HG03097 (cell line): ENCODE data around the gene C1QTNF6.

Source experiments
- ATAC-seq: cut with Tn5 transposase; IDR thresholded peaks from one replicate; pipeline ENCODE4 v1.9.1; 2021; ENCODE audit not compliant: unreplicated experiment, low FRiP score

The C1QTNF6 gene

DNA sequence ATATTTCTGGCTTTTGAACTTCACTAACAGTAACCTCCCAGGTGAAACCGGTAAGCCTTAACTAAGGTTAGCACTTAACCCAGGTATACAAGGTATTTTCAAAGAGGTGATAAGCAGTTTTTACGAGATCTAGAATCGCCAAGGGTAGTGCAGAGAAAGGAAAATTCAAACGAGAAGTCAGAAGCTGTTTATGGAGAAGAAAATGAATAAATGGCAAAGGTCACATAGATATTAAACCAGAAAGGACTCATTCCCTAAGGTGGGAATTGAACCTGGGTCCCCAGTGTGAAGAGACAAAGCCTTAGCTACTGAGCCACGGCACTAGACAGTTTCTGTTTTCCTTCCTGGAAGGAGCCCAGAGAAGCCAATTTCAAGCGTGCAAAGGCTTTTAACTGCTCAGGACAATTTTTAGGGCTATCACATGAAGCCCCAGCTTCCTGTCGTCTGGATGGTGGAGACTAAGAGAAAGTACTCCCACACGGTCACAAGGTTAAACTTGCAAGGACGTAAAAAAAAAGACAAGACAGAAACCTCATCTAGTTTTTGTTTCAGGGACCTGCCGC is 5.7 kb upstream of the C1QTNF6 start:
- ATAC-seq, result no peak

GRCh38 chr22:37192741-37193140 is 4.7 kb upstream of the C1QTNF6 start:
- no peak for ATAC-seq

DNA sequence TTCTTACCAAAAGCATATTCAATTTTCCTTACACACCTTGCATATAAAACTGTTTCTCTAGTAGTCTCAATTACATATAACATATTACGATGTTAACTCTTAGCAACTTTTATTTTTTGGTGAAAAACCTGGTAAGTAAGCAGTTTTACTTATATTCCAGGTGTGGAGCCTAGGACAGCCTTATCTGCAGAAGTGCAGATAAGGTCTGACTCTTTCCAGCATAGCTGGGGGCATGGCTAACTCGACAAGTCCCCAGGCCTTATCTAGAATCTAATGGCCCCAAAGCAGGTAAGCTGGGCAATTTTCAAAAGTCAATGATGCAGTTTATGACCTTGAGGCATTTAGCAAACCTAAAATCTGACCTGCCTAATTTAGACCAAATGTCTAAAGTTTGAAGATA is 4.2 kb upstream of the C1QTNF6 start:
- ATAC-seq, result no peak

DNA sequence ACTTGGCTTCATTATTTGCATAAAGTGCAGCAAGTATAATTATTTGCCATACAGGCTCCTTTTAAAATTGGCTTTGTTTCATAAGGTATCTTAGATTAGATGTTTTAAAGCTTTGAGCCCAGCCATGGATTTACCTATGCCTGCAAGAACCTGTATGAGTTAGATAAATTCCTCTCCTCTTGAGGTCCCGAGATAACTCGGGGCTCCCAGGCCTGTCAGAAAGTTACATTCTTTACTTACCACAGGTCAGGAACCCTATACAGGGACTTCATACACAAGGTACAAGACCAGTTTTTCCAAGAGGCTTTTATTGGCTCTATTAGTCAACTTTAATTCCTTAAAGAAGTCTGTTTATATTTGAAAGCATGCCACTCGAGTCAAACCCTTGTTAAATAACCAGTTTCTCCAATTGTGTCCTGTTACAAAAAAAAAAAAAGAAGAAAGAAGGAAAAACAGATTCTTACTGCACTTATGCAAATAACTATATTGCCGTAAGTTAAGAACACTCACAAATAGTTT is 2.3 kb upstream of the C1QTNF6 start:
- no peak for ATAC-seq

- ATAC-seq, result no peak
These were observed 937 bp upstream of the C1QTNF6 start for GRCh38 chr22:37188901-37189466.

DNA sequence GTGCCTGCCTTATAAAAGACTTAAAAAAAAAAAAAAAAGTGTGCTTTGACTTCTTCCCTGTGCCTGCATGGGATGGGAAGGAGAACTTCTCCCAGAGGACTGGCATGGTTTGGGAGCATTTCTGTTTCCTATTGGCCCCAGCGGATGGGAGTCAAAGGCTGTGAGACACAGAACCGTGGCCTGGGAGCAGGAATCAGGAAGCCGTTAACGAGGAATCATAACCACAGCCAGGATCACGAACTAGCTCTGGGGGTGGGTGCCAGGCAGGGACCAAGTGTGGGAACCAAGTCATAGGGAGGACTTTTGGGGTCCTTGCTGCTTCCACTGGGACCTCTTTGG is 526 bp downstream of the C1QTNF6 start:
- ATAC-seq, result no peak

GRCh38 chr22:37186997-37187522 is 987 bp downstream of the C1QTNF6 start:
- no peak for ATAC-seq

GRCh38 chr22:37186228-37186996 is 1.6 kb downstream of the C1QTNF6 start:
- ATAC-seq, result no peak

- ATAC-seq, result no peak
These were observed 2.3 kb downstream of the C1QTNF6 start for GRCh38 chr22:37185646-37186227.

DNA sequence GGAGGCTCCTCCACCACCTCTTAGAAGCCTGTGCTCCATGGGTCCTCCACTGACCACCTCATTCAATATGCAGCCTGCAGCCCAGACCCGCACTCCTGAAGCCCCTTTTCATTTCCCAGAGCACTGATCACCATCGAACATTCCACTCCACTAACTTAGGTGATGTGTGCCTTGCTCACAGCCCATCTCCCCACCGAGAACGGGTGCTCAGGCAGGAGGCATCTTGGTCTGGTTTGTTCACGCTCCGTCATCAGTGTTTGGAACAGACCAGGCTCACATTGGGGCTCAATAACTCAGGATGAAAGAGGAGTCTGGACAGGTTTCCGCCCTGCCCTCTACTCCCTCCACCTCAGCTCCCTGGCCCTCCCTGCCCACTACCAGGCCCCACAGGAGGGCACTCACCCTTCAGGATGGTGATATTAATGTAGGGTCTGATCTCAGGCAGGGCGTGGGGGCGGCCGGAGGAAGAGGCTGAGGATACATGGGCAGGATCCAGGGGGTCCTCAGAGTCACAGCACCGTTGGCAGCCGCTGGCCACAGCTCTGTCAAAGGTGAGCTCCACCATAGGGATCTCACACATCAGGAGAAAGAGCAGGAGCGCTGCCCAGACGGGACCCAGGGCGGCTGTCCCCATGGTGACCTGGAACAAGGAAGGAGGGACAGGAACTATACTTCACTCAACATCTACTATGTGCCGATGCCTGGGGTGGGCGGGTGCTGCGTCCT is 3.1 kb downstream of the C1QTNF6 start:
- ATAC-seq, result no peak

- no peak for ATAC-seq
These were observed 3.7 kb downstream of the C1QTNF6 start for GRCh38 chr22:37184380-37184755.

- no peak for ATAC-seq
These were observed 4.3 kb downstream of the C1QTNF6 start for GRCh38 chr22:37183432-37184379.

- no peak for ATAC-seq
These were observed 5.2 kb downstream of the C1QTNF6 start for GRCh38 chr22:37182949-37183245.

DNA sequence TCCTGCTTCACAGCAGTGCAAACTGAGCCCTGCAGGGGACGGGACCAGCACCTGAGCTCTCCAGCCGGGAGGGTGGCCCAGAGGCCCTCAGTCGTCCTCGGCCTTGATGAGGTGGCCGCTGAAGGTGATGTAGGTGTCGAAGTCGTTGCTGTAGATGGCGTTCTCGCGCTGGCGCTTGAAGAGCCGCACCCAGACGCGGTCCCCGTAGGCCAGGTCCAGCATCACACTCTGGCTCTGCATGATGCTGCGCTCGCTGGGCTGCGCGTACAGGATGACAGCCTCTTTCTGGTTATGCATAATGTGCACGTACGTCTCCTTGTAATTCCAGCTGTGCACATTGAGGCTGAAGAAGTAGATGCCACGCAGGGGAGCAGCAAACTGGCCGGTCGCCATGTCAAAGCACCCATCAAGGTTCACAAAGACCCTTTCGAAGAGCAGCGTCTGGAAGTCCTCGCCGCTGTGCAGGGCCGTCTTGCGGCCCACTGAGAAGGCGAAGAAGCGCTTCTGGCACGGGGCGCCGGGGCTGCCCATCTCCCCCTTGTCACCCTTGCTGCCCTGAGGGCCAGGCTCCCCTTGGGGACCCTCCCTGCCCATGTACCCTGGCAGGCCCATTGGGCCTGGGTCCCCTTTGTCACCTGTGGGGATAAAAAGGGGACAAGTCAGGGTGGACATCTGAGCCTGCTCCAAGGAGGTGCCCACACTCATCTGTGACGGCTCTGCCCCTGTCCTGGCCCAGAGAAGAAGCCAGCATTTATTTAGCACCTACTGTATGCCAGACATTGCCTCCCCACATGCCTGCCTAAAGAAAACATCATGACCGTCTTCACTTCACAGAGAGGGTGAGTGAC is 5.7 kb downstream of the C1QTNF6 start:
- ATAC-seq, result no peak

- ATAC-seq, result no peak
These were observed 6.4 kb downstream of the C1QTNF6 start for GRCh38 chr22:37181681-37182080.

DNA sequence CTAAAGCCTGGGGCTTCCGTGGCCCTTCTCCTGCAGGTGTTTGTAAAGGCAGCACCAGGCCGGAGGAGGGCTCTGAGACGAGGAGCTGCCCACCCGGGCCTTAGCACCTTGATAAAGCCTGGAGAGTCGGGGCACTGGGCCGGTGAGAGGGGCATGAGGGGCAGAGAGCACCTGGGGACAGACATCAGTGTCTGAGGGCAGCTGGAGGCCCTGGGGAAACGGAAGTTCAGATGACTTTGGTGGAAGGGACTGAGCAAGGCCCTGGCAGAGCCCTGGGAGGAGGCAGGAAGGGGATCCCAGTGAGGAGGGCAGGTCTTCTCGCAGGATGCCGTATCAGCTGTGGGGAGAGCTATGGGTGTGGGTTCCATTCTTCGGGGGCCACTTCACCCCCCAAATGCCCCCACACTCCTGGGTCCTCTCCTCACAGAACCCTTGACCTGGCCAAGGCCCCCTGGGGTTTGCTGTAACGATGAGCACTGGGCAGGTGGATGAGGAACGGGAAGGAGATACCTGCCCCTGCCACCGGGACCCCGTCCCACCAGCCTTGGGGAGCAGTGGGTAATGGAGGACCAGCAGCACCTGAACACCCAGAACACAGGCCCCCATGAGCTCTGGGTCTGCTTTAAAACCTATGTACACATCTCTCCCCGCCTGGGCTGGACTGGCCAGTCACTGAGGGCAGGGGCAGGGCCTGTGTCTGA is 7.4 kb downstream of the C1QTNF6 start:
- ATAC-seq, result no peak

- ATAC-seq, result no peak
These were observed 8.2 kb downstream of the C1QTNF6 start for GRCh38 chr22:37179622-37180420.

DNA sequence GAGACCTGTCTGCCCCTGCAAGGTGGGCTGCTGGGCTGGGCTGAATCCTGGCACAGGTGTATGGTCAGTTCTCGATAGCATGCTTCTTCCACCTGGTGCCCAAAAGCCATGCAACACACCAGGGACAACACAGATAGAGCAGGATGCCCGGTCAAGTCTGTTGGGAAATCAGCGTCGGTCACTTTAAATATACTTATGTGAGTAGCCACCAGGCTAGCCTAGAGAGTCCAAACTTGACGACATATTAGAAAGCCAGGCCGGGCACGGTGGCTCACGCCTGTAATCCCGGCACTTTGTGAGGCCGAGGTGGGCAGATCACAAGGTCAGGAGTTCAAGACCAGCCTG is 8.9 kb downstream of the C1QTNF6 start:
- ATAC-seq, result no peak
